HL-60 (cell line): ENCODE data around the gene FILIP1L.

Source experiments
- DNase-seq, 2 experiments: peaks; one replicate each; pipeline ENCODE4 v3.0.0-alpha.2; 2010 to 2020; ENCODE audit warnings: low read depth in 1 of 2, low spot score in 1 of 2
- H3K27ac ChIP-seq: fragments of 250-450 bp; sonication (Bioruptor Pico); replicated peaks from 2 replicates; pipeline ENCODE4 v1.5.1; 2020; ENCODE audit warnings: mild to moderate bottlenecking, moderate library complexity
- H3K27me3 ChIP-seq: fragments of 250-450 bp; sonication (Bioruptor Pico); 2 replicates; pipeline ENCODE4 v1.5.1; 2021; ENCODE audit warnings: mild to moderate bottlenecking, moderate library complexity; ENCODE audit not compliant: insufficient read depth, poor library complexity, severe bottlenecking
- H3K4me3 ChIP-seq: replicated peaks from 2 replicates; pipeline ENCODE4 v1.5.1; 2011; ENCODE audit warnings: mild to moderate bottlenecking, control low read depth, low read length; ENCODE audit not compliant: insufficient read depth
- CTCF ChIP-seq: IDR thresholded peaks from one replicate; pipeline ENCODE4 v1.5.1; 2011; ENCODE audit warnings: low read length, control low read depth, inconsistent platforms; ENCODE audit not compliant: insufficient read depth
- GABPA ChIP-seq: IDR thresholded peaks from 2 replicates; pipeline ENCODE4 v1.6.1; 2012; ENCODE audit warnings: low read depth
- POLR2AphosphoS5 ChIP-seq: IDR thresholded peaks from 2 replicates; pipeline ENCODE4 v1.6.1; 2012; ENCODE audit warnings: low read depth
- REST ChIP-seq: IDR thresholded peaks from 2 replicates; pipeline ENCODE4 v1.6.1; 2012; ENCODE audit warnings: low read depth; ENCODE audit not compliant: insufficient replicate concordance
- SPI1 ChIP-seq: IDR thresholded peaks from 2 replicates; pipeline ENCODE4 v1.6.1; 2012; ENCODE audit warnings: low read depth, mild to moderate bottlenecking, borderline replicate concordance

FILIP1L gene

DNA sequence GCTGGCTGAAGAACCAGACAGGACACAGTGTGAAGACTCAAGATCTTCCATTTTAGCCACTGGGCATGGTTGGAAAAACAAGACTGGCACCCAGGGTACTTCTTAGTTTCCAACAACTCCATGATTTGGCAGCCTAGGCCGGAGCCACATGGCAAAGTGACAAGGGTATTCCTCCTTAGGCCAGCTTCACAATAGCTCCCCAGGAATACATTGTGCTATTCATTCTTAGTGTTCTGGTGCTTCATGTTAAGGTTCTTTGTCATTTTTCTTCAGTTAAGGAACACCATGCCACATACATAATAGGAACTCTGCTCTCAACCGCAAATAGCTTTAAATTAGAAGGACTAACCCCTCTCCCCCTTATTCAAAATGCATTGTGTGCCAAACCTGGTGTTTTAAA lies 8.0 kb upstream of the FILIP1L start:
- Histone ChIP-seq H3K27ac (no peak overlapping the region), H3K27me3 (no peaks in the 10 kb centered on the region), H3K4me3 (no peak overlapping the region)
- TF ChIP-seq SPI1 = no peak
- TF ChIP-seq CTCF = no peak
- no peak for TF ChIP-seq GABPA
- no peak for TF ChIP-seq REST
- TF ChIP-seq POLR2AphosphoS5 = no peak
- no peak for DNase-seq

DNA sequence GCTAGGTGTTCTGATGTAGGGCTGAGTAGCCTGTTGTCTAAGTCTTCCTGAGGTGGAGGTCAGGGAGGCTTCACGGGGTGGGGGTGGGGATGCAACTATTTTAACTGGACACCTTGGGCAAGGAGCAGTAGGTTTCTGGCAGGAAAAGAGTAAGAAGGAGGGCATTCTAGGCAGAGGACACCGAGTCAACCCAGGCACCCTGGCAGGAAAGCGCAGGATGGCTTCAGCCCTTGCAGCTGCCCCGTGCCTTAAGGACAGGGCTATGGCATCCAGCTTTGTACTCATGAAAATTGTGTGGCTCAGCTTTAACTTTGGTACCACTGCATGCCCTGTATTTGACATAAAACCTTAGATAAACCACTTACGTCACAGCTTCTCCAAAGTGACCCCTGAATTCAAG lies 6.4 kb upstream of the FILIP1L start:
- Histone ChIP-seq H3K4me3 (no peak overlapping the region), H3K27ac (no peak overlapping the region), H3K27me3 (no peaks in the 10 kb centered on the region)
- DNase-seq = no peak
- TF ChIP-seq REST = no peak
- no peak for TF ChIP-seq CTCF
- no peak for TF ChIP-seq POLR2AphosphoS5
- TF ChIP-seq GABPA = no peak
- no peak for TF ChIP-seq SPI1

GRCh38 chr3:100120012-100120411 lies 5.7 kb upstream of the FILIP1L start:
- TF ChIP-seq POLR2AphosphoS5 (no peak), GABPA (no peak), REST (no peak), SPI1 (no peak), CTCF (no peak)
- no peak overlapping the region for H3K27ac ChIP-seq
- no peak for DNase-seq

More at GRCh38 chr3:100120012-100120411, 5.7 kb upstream of the FILIP1L start:
- Histone ChIP-seq H3K27me3 (no peaks in the 10 kb centered on the region), H3K4me3 (no peak overlapping the region)
